Keratinocyte (primary cell): ENCODE data around the gene KIF25. TPM values are rescaled to one million over a fixed set of nuclear protein-coding genes. Genes with fewer than 3 reads are reported as not detected.

Experiments
- DNase-seq: peaks from one replicate; pipeline ENCODE4 v3.0.0-alpha.2; 2011; ENCODE audit warnings: low read depth, missing footprints, low spot score
- FAIRE-seq: peaks from 2 replicates; lab custom pipeline; 2011; peaks lifted over from hg19 to GRCh38; lab: Jason Lieb, UNC
- H2AFZ ChIP-seq: 2 replicates; pipeline ENCODE4 v1.6.0; 2012; ENCODE audit warnings: low read length, control low read depth, inconsistent platforms; ENCODE audit not compliant: control insufficient read depth
- H3K27ac ChIP-seq: 2 replicates; pipeline ENCODE4 v1.5.1; 2011; ENCODE audit warnings: low read length; ENCODE audit not compliant: control insufficient read depth, insufficient read depth
- H3K27me3 ChIP-seq: 3 replicates; pipeline ENCODE4 v1.6.0; 2011; ENCODE audit warnings: low read length; ENCODE audit not compliant: control insufficient read depth, insufficient read depth; ENCODE audit errors: extremely low read depth
- H3K36me3 ChIP-seq, 2 experiments: 2 replicates in 1 of 2; 3 replicates in 1 of 2; pipeline ENCODE4 v1.5.1; 2011; ENCODE audit warnings: low read length in 2 of 2, mild to moderate bottlenecking in 1 of 2; ENCODE audit not compliant: control insufficient read depth in 2 of 2, insufficient read depth in 2 of 2; ENCODE audit errors: extremely low read depth in 1 of 2
- H3K4me1 ChIP-seq: 3 replicates; pipeline ENCODE4 v1.5.1; 2011; ENCODE audit warnings: low read length; ENCODE audit not compliant: control insufficient read depth, insufficient read depth; ENCODE audit errors: extremely low read depth
- H3K4me2 ChIP-seq: 3 replicates; pipeline ENCODE4 v1.6.0; 2011; ENCODE audit warnings: low read depth, low read length; ENCODE audit not compliant: control insufficient read depth, insufficient read depth; ENCODE audit errors: extremely low read depth
- H3K4me3 ChIP-seq, 3 experiments: fragments of 200-600 bp in 1 of 3; sonication (generic) in 1 of 3; 2 replicates in 2 of 3; 3 replicates in 1 of 3; pipeline ENCODE4 v1.5.1; 2011 to 2016; ENCODE audit warnings: low read length in 3 of 3, mild to moderate bottlenecking in 3 of 3, control low read depth in 2 of 3, inconsistent platforms in 1 of 3, low read depth in 1 of 3, mixed read lengths in 1 of 3, mixed run types in 1 of 3, moderate library complexity in 1 of 3; ENCODE audit not compliant: control insufficient read depth in 2 of 3, insufficient read depth in 2 of 3; ENCODE audit errors: extremely low read depth in 1 of 3
- H3K79me2 ChIP-seq: 2 replicates; pipeline ENCODE4 v1.6.0; 2012; ENCODE audit warnings: low read length; ENCODE audit not compliant: control insufficient read depth, insufficient read depth
- H3K9ac ChIP-seq: 3 replicates; pipeline ENCODE4 v1.6.0; 2011; ENCODE audit warnings: low read length; ENCODE audit not compliant: control insufficient read depth, insufficient read depth; ENCODE audit errors: extremely low read depth
- H3K9me1 ChIP-seq: 3 replicates; pipeline ENCODE4 v1.6.0; 2011; ENCODE audit warnings: low read length; ENCODE audit not compliant: control insufficient read depth, insufficient read depth; ENCODE audit errors: extremely low read depth
- H3K9me3 ChIP-seq: 2 replicates; pipeline ENCODE4 v1.5.1; 2012; ENCODE audit warnings: low read depth, low read length; ENCODE audit not compliant: control insufficient read depth
- H4K20me1 ChIP-seq: 3 replicates; pipeline ENCODE4 v1.6.0; 2011; ENCODE audit warnings: low read length; ENCODE audit not compliant: control insufficient read depth, insufficient read depth; ENCODE audit errors: extremely low read depth
- EZH2 ChIP-seq: IDR thresholded peaks from one replicate; pipeline ENCODE4 v1.6.1; 2012; ENCODE audit warnings: inconsistent platforms, mild to moderate bottlenecking, low read length, moderate library complexity
- dilution Hi-C: fragments of 300-500 bp; cut with MboI; formaldehyde crosslinking; loops from one replicate; pipeline ENCODE4 v1.7.0; 2020; ENCODE audit warnings: low sequenced_read_pairs; ENCODE audit not compliant: extremely low pct_ligation_motif_present
- polyA plus RNA-seq, 5 experiments: library from polyadenylated mRNA; depleted of rRNA in 3 of 5; stranded (reverse) in 3 of 5; stranded (forward) in 1 of 5; unstranded in 1 of 5; fragments of >200 nt; gene quantifications; 1 replicate in 1 of 5; 2 replicates in 3 of 5; 3 replicates in 1 of 5; pipeline versions ENCODE4 v1.2.1 to v1.2.3, GENCODE V29; 2011 to 2012; ENCODE audit warnings: missing spikeins in 2 of 5, low read depth in 1 of 5, low replicate concordance in 1 of 5
- TF ChIP-seq, protein P1 (sequence below), 3 experiments: IDR thresholded peaks in 1 of 3; conservative IDR thresholded peaks in 1 of 3; optimal IDR thresholded peaks in 1 of 3; 2 replicates in 2 of 3; 3 replicates in 1 of 3; pipeline versions ENCODE3 to v1.5.1; 2011; ENCODE audit warnings: low read length in 3 of 3, mild to moderate bottlenecking in 3 of 3, moderate library complexity in 2 of 3, control low read depth in 1 of 3, inconsistent platforms in 1 of 3; ENCODE audit not compliant: insufficient read depth in 2 of 3; ENCODE audit errors: extremely low read depth in 1 of 3

Gene KIF25
- polyA plus RNA-seq, 1 donor (not counting 4 experiments of a cell fraction or from before 2014, with no cell fraction given), result not detected

DNA sequence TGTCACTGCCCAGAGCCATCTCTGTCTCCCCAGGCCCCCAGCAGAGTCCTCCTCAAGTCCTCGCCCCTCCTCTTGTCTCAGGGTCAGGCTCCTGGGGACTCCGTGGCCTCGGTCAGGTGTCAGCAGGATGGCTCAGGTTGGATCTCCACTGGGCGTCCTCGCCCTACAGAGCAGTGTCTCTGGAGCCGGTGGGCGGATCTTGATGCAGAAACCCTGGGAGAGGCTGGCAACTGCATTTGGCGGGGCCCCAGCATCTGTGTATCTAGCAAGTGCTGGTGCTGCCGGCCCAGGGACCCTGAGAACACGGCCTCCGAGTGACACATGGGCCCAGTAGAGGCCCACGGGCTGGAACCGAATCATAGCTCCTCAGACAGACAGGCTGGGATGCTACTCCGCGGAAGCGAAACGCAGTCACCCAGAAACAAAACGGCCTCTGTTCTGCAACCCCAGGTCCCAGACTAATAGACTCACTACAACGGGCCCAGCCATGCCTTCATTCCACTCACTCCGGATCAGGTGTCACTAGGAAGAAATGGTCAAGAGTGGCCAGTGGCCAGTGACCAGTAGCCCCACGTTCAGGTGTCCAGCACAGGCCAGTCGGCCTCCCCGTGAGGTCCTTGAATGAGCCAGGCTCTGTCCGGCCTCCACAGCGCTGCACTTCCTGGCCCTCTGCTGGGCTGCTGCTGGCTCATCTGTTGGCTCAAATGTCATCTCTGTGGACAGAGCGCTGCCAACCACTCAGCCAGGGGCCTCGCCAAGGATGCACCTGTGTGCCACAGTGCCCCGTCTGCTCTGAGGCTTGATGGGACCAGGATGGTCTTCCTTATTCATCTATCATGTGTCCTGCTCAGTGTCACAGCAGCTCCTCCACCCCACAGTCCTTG, 94.2 kb downstream of the KIF25 start:
- Histone ChIP-seq H3K27me3 (no peaks in the 10 kb centered on the region), H3K79me2 (no peaks in the 10 kb centered on the region), H3K9me1 (no peaks in the 10 kb centered on the region), H3K9ac (no peak overlapping the region), H3K36me3 (no peaks in the 10 kb centered on the region), H3K4me2 (no peak overlapping the region), H3K27ac (no peak overlapping the region), H3K4me3 (no peak overlapping the region), H3K9me3 (no peaks in the 10 kb centered on the region), H3K4me1 (no peaks in the 10 kb centered on the region), H2AFZ (no peak overlapping the region), H4K20me1 (no peaks in the 10 kb centered on the region)
- TF ChIP-seq, protein P1, sequence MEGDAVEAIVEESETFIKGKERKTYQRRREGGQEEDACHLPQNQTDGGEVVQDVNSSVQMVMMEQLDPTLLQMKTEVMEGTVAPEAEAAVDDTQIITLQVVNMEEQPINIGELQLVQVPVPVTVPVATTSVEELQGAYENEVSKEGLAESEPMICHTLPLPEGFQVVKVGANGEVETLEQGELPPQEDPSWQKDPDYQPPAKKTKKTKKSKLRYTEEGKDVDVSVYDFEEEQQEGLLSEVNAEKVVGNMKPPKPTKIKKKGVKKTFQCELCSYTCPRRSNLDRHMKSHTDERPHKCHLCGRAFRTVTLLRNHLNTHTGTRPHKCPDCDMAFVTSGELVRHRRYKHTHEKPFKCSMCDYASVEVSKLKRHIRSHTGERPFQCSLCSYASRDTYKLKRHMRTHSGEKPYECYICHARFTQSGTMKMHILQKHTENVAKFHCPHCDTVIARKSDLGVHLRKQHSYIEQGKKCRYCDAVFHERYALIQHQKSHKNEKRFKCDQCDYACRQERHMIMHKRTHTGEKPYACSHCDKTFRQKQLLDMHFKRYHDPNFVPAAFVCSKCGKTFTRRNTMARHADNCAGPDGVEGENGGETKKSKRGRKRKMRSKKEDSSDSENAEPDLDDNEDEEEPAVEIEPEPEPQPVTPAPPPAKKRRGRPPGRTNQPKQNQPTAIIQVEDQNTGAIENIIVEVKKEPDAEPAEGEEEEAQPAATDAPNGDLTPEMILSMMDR (optimal IDR thresholded peaks at IDR 0.05 in 1 of 3, IDR thresholded peaks at IDR 0.05 in 1 of 3, conservative IDR thresholded peaks at IDR 0.05 in 1 of 3; ENCODE audit: extremely low read depth in 1 of 3, insufficient read depth in 2 of 3, low read length in 3 of 3), result no peak
- TF ChIP-seq EZH2, result no peak
- dilution Hi-C loops, result no loop called here
- DNase-seq, result no peak
- FAIRE-seq, result no peak

DNA sequence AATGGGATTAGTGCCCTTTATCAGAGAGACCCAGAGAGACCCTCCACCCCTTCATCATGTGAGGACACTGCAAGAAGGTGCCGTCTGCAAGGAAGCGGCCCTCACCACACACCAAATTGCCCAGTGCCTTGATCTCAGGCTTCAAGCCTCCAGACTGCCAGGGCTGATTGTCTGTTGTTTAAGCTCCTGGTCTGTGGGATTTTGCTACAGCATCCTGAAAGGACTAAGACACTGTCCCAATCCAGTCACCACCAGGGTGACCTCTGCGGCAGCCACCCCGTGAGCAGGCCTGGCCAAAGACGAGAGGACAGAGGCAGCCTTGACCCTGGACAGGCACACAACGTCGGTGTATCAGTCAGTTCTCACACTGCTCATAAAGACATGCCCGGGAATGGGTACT, 95.1 kb downstream of the KIF25 start:
- Histone ChIP-seq H3K9ac (no peak overlapping the region), H3K4me1 (no peaks in the 10 kb centered on the region), H3K27ac (no peak overlapping the region), H4K20me1 (no peaks in the 10 kb centered on the region), H3K79me2 (no peaks in the 10 kb centered on the region), H3K4me3 (no peak overlapping the region), H3K9me1 (no peaks in the 10 kb centered on the region), H2AFZ (no peak overlapping the region), H3K9me3 (no peaks in the 10 kb centered on the region), H3K36me3 (no peaks in the 10 kb centered on the region), H3K4me2 (no peak overlapping the region), H3K27me3 (no peaks in the 10 kb centered on the region)
- TF ChIP-seq, protein P1 (optimal IDR thresholded peaks at IDR 0.05 in 1 of 3, IDR thresholded peaks at IDR 0.05 in 1 of 3, conservative IDR thresholded peaks at IDR 0.05 in 1 of 3; ENCODE audit: extremely low read depth in 1 of 3, insufficient read depth in 2 of 3, low read length in 3 of 3), result no peak
- no peak for TF ChIP-seq EZH2
- DNase-seq, result no peak
- no peak for FAIRE-seq
- dilution Hi-C loops, result no loop called here
